GM18526 (cell line): ENCODE measurements around the gene TEP1.

Experiments
- POLR2A ChIP-seq: IDR thresholded peaks from 3 replicates; pipeline ENCODE4 v1.6.1; 2011; ENCODE audit not compliant: insufficient read length; ENCODE audit errors: extremely low read depth

Gene TEP1

DNA sequence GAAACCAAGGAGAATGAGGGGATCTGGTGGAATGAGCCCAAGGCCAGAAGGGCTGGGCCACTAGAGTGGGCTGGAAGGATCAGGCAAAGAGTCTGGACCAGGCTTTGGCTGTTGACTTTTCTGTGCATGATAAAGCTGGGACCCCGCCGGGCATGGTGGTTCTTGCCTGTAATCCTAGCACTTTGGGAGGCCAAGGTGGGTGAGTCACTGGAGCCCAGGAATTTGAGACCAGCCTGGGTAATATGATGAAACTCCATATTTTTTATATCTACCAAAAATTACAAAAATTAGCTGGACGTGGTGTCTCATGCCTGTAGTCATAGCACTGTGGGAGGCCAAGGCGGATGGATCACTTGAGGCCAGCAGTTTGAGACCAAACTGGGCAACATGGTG lies 23.1 kb upstream of the TEP1 start:
- TF ChIP-seq POLR2A, result no peak

- no peak for TF ChIP-seq POLR2A
Measured at GRCh38 chr14:20435582-20436362, 22.5 kb upstream of the TEP1 start, which contains the start of gene KLHL33. TSS of gene KLHL33 (minus strand) at chr14:20436166. CDS start at chr14:20435811, 355 bp downstream.

- TF ChIP-seq POLR2A, result no peak
Measured at GRCh38 chr14:20434701-20435581, 21.6 kb upstream of the TEP1 start.

DNA sequence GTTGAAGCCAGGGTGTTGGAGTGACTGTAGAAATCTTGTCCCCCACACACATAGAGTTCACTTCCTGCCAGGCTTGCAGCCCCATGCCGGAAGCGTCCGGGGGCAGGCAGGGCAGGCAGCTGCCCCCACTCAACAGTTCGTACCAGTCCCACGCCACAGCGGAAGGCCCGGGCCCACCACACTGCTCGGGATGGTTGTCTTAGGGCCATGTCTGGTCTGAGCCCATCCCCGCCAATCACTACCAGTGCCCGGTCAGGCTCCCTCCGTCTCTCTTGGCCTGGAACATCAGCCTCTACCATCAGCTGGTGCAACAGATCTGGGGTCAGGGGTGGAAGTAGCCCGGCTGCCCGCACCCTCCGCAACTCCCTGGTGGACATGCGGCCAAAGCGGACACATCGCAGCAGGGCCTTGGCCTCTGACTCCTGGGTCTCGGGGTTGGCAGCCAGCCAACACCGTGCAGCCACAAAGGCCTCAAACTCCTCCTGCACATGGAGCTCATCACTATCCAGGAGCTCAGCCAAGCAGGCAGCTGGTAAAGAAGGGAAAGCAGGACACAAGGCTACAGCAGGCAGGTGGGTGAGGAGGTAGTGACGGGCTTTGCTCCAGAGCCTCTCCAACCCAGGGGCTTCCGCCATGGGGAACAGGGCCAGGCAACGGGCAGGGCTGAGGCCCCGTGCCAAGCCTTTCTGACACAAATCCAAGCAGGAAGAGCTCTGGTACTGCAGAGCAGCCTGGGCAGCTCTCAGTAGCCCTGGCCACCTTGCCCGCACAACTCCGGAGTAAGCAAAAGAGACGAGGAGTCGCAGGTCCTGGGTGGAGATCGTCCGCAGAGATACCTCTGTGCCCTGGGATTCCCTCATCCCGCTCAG lies 16.7 kb upstream of the TEP1 start:
- TF ChIP-seq POLR2A, result no peak

GRCh38 chr14:20428802-20429201 lies 15.5 kb upstream of the TEP1 start:
- no peak for TF ChIP-seq POLR2A

GRCh38 chr14:20428010-20428365 lies 14.7 kb upstream of the TEP1 start:
- TF ChIP-seq POLR2A, result no peak

GRCh38 chr14:20427231-20428009 lies 14.1 kb upstream of the TEP1 start:
- TF ChIP-seq POLR2A, result no peak

- no peak for TF ChIP-seq POLR2A
Measured at GRCh38 chr14:20424851-20425250, 11.6 kb upstream of the TEP1 start.

DNA sequence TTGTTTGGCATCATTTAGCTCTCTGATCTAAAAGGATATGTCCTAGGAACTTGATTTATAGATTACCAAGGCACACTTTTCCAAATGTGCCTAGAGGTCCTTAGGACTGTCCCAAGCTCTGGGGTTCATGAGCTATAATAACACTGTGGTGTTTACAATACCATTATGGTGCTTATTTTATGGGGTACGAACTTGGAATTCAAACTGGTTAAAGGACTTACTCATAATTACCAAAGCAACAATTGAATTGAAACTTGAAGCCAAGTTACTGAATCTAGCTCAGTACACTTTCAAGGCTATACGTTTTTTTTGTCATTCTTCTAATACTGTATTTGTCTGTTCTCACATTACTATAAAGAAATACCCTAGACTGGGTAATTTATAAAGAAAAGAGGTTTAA lies 9.6 kb upstream of the TEP1 start:
- TF ChIP-seq POLR2A, result no peak

DNA sequence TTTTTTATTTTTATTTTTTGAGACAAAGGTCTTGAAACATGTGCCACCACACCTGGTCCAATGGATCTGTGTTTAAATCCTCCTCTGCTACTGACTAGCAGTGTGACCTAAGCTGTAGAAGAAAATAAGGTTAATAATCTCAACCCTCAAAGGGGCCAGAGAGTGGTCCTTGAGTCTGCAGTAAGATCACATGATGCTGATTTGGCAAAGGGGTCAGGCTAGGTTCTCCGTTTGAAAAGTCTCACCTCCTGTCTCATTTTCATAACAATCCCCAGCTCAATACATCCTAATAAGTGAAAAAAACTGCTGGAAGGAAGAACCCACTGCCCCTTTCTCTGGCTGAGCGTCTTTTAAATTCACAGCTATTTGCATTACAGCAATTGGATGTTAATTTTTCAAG lies 8.0 kb upstream of the TEP1 start:
- TF ChIP-seq POLR2A, result no peak

DNA sequence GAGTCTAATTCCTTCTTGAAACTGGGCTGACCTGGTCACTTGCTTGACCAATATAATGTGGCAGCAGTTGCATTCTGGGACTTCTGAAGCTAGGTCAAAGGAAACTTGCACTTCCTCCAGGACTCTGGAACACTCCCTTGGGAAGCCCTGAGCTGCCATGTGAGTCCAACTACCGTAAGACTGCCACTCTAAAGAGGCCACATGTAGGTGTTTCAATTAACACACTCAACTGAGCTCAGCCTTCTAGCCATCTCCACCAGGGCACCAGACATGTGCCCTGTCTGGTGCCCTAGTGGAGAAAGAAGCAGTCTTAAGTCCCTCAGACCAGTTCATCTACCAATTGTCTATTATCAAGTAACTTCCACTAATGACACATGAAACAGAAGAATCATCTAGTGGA lies 6.1 kb upstream of the TEP1 start:
- no peak for TF ChIP-seq POLR2A

GRCh38 chr14:20418501-20418909 lies 5.2 kb upstream of the TEP1 start:
- no peak for TF ChIP-seq POLR2A

GRCh38 chr14:20417250-20418186 lies 4.2 kb upstream of the TEP1 start:
- TF ChIP-seq POLR2A, result no peak
